ENCODE measurements around the gene FLNB. TPM values are rescaled to one million over a fixed set of nuclear protein-coding genes. Genes with fewer than 3 reads are reported as not detected.
A peak's percentile ranks its signal among the peaks of the same experiment; 100 is the strongest.

The FLNB gene
- total RNA-seq, 1 donor from 2014 or later = 72.9 TPM

DNA sequence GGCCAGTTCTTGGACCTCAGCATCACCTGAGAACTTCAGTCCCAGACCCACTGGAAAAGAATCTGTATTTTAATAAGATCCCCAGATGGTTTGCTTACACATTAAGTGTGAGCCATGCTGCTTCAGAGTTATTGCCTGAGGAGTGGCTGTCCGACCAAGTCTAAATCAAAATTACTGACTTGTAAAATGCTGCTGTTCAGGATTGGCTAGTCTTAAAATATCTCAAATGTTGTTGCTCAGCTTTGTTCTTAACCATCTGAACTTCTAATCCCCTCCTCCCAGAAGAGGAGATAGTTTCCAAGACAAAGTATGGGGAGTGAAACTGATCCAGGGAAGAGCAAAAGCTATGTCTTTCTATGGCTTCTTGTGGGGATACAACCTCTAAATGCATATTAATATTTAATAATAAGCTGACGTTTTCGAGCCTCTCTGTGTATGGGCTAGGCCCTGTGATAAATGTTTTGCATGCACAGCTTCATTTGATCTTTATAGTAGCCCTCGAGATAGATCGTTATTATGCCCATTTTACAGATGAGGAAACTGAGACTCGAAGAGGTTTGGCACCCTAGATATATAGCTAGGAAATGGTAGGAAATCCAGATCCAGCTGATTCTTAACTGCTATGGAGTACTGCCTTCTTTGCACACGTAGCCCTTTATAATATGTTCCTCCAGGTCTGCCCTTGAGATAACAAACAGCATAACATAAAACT, 150.4 kb downstream of the FLNB start:
- Mint-ChIP-seq H3K27me3 (ENCODE audit: unreplicated experiment) (no peaks in the 10 kb centered on the region), H3K36me3 (ENCODE audit: unreplicated experiment) (peaks cover 42% of the 10 kb centered on the region), H3K27ac (ENCODE audit: unreplicated experiment) (no peak overlapping the region), H3K4me1 (ENCODE audit: unreplicated experiment) (peaks cover 38% of the 10 kb centered on the region), H3K4me3 (ENCODE audit: unreplicated experiment) (no peak overlapping the region), H3K9me3 (ENCODE audit: unreplicated experiment) (no peaks in the 10 kb centered on the region)
- DNase-seq (ENCODE audit: extremely low spot score, unreplicated experiment) = no peak
- TF ChIP-seq, protein P1, sequence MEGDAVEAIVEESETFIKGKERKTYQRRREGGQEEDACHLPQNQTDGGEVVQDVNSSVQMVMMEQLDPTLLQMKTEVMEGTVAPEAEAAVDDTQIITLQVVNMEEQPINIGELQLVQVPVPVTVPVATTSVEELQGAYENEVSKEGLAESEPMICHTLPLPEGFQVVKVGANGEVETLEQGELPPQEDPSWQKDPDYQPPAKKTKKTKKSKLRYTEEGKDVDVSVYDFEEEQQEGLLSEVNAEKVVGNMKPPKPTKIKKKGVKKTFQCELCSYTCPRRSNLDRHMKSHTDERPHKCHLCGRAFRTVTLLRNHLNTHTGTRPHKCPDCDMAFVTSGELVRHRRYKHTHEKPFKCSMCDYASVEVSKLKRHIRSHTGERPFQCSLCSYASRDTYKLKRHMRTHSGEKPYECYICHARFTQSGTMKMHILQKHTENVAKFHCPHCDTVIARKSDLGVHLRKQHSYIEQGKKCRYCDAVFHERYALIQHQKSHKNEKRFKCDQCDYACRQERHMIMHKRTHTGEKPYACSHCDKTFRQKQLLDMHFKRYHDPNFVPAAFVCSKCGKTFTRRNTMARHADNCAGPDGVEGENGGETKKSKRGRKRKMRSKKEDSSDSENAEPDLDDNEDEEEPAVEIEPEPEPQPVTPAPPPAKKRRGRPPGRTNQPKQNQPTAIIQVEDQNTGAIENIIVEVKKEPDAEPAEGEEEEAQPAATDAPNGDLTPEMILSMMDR (IDR thresholded peaks at IDR 0.05) = no peak

DNA sequence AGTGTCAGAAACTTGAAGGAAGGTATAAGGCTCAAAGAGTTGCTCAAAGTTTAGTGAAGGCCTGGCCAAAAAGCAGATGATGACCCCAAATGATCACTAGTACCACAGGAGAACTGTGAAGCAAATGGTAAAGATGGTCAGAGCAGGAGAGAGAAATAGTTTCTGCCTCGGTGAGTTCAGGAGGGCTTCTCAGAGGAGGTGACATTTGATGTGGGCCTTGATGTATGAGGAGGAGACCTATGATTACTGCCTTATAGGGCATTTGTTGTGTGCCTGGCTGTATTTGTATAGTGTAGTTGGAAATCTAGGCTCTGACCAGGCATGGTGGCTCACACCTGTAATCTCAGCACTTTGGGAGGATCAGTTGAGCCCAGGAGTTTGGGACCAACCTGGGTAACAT, 152.2 kb downstream of the FLNB start:
- no peak overlapping the region for H3K27ac Mint-ChIP-seq (ENCODE audit: unreplicated experiment)

DNA sequence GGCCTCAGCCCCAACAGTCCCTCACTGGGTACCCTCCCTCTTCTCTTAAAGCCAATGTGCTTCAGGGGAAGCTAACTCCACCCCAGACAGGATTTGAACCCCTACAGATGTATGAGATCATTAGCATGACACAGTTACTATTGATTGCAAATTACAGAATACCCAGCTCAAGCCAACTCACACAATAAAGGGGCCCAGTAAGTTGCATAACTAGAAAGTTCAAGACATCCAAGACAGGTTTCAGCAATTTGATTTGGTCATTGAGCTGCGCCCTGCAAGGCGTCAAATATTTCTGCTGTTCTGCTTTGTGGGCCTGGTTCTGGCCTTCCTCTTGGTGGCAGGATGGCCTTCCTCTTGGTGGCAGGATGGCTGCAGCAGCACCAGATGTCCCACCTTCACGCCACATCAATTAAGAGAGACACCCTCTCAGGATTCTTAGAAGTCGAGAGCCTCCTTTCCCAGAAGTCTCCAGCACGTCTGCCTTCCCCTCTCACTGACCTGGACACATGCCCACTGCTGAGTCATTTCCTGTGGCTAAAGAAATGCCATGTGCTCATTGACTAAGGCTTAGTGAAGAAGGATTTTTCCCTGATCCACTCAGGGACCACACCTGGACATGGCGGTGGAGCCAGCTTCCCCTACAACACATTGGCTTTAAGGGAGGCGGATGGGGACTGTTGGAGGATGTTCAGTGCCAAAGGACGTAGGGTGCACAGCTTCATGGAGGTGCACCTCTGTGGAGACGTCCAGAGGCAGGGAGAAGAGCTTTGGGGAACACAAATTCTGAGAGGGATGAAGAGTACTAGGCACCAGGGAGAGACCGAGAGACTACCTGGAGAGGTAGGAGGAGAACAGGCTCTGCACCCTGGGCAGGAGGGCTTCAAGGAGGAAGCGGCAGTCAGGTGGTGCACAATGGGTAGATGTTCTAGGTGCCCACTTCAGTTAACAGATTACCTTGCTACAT, 153.5 kb downstream of the FLNB start:
- H3K4me1 Mint-ChIP-seq (ENCODE audit: unreplicated experiment) = peaks cover 63% of the 10 kb centered on the region
- DNase-seq (ENCODE audit: extremely low spot score, unreplicated experiment) = no peak
- no peaks in the 10 kb centered on the region for H3K27me3 Mint-ChIP-seq (ENCODE audit: unreplicated experiment)
- H3K27ac Mint-ChIP-seq (ENCODE audit: unreplicated experiment) = peak overlapping the region; percentile 39
- no peak overlapping the region for H3K4me3 Mint-ChIP-seq (ENCODE audit: unreplicated experiment)
- TF ChIP-seq, protein P1 (IDR thresholded peaks at IDR 0.05) = no peak
- H3K36me3 Mint-ChIP-seq (ENCODE audit: unreplicated experiment) = peaks cover 36% of the 10 kb centered on the region
- no peaks in the 10 kb centered on the region for H3K9me3 Mint-ChIP-seq (ENCODE audit: unreplicated experiment)

More for the DNA sequence above, 152.2 kb downstream of the FLNB start:
- TF ChIP-seq, protein P1 (IDR thresholded peaks at IDR 0.05) = no peak
- Mint-ChIP-seq H3K4me1 (ENCODE audit: unreplicated experiment) (peaks cover 54% of the 10 kb centered on the region), H3K27me3 (ENCODE audit: unreplicated experiment) (no peaks in the 10 kb centered on the region), H3K4me3 (ENCODE audit: unreplicated experiment) (no peak overlapping the region), H3K36me3 (ENCODE audit: unreplicated experiment) (peaks cover 36% of the 10 kb centered on the region), H3K9me3 (ENCODE audit: unreplicated experiment) (no peaks in the 10 kb centered on the region)
- no peak for DNase-seq (ENCODE audit: extremely low spot score, unreplicated experiment)

DNA sequence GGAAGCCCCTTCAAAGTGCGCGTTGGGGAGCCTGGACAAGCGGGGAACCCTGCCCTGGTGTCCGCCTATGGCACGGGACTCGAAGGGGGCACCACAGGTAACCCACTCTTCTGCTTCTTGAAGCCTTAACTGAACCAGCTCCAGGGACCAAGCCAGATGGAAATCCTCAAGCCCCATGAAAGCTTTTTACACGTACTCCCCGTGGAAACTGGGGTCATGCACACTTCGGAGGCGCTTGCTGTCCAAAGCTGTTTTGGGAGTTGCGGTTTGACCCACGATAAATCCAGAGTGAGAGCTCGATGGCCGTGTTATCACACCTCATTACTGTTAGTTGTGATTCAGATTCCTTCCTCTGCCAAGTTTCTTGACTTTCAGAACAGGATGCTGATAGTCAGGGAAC, 155.0 kb downstream of the FLNB start:
- H3K27ac Mint-ChIP-seq (ENCODE audit: unreplicated experiment) = no peak overlapping the region
- H3K36me3 Mint-ChIP-seq (ENCODE audit: unreplicated experiment) = peaks cover 29% of the 10 kb centered on the region
- peaks cover 74% of the 10 kb centered on the region for H3K4me1 Mint-ChIP-seq (ENCODE audit: unreplicated experiment)
- H3K9me3 Mint-ChIP-seq (ENCODE audit: unreplicated experiment) = no peaks in the 10 kb centered on the region
- no peak for DNase-seq (ENCODE audit: extremely low spot score, unreplicated experiment)
- no peaks in the 10 kb centered on the region for H3K27me3 Mint-ChIP-seq (ENCODE audit: unreplicated experiment)
- no peak overlapping the region for H3K4me3 Mint-ChIP-seq (ENCODE audit: unreplicated experiment)
- TF ChIP-seq, protein P1 (IDR thresholded peaks at IDR 0.05) = no peak
